Thoracic aorta (tissue), 2 donors: ENCODE measurements around the gene ABHD3. TPM values are rescaled to one million over a fixed set of nuclear protein-coding genes. Genes with fewer than 3 reads are reported as not detected.
A peak's percentile ranks its signal among the peaks of the same experiment; 100 is the strongest.
"Not testable (repeated sequence)": the region's sequence is repeated elsewhere in the genome, so short reads cannot be mapped to it uniquely, and the experiment has no call there.

Experiments
- ATAC-seq: fragments of 150-250 bp; one replicate; pipeline ENCODE4 v1.8.0; 2017; ENCODE audit warnings: low read depth; ENCODE audit not compliant: insufficient number of reproducible peaks, low FRiP score
- DNase-seq: peaks from one replicate; pipeline ENCODE4 v3.0.0-alpha.2; 2020; ENCODE audit warnings: low spot score
- H3K27ac ChIP-seq, 2 donors: fragments of 200-600 bp; sonication (generic); 1 replicate in 1 of 2; 2 replicates in 1 of 2; pipeline ENCODE4 v1.5.1; 2016; ENCODE audit warnings: mild to moderate bottlenecking in 2 of 2, moderate library complexity in 2 of 2
- H3K27me3 ChIP-seq: fragments of 200-600 bp; sonication (generic); replicated peaks from 2 replicates; pipeline ENCODE4 v1.6.0; 2016; ENCODE audit warnings: mild to moderate bottlenecking; ENCODE audit not compliant: insufficient read depth
- H3K36me3 ChIP-seq: fragments of 200-600 bp; sonication (generic); one replicate; pipeline ENCODE4 v1.5.1; 2016
- H3K4me1 ChIP-seq, 2 donors: fragments of 200-600 bp; sonication (generic); 1 replicate in 1 of 2; 2 replicates in 1 of 2; pipeline versions ENCODE4 v1.5.1 to v1.6.0; 2016; ENCODE audit warnings: low read depth in 2 of 2, mild to moderate bottlenecking in 1 of 2; ENCODE audit not compliant: control insufficient read depth in 1 of 2
- H3K4me3 ChIP-seq: fragments of 200-600 bp; sonication (generic); 2 replicates; pipeline ENCODE4 v1.5.1; 2016; ENCODE audit warnings: mild to moderate bottlenecking
- H3K9me3 ChIP-seq: fragments of 200-600 bp; sonication (generic); 2 replicates; pipeline ENCODE4 v1.5.1; 2016
- CTCF ChIP-seq: fragments of 200-600 bp; sonication (generic); IDR thresholded peaks from one replicate; pipeline ENCODE4 v1.5.1; 2019; ENCODE audit warnings: antibody characterized with exemption
- total RNA-seq, 2 donors: library from RNA; depleted of rRNA; stranded (reverse); fragments of >200 nt; gene quantifications; one replicate each; pipeline versions ENCODE4 v1.1.0 to v1.2.3, GENCODE V29; 2016

ABHD3 gene
- total RNA-seq, 2 donors from 2014 or later: 8.5 to 14.4 TPM

GRCh38 chr18:21678859-21679258 is 25.7 kb downstream of the ABHD3 start:
- ATAC-seq (no peak), DNase-seq (no peak)
- Histone ChIP-seq H3K4me3 (no peak overlapping the region), H3K27ac (no peak overlapping the region), H3K9me3 (no peaks in the 10 kb centered on the region), H3K36me3 (no peaks in the 10 kb centered on the region), H3K27me3 (no peaks in the 10 kb centered on the region), H3K4me1 (peaks cover 0 to 9% of the 10 kb centered on the region in 2 donors)
- no peak for TF ChIP-seq CTCF

DNA sequence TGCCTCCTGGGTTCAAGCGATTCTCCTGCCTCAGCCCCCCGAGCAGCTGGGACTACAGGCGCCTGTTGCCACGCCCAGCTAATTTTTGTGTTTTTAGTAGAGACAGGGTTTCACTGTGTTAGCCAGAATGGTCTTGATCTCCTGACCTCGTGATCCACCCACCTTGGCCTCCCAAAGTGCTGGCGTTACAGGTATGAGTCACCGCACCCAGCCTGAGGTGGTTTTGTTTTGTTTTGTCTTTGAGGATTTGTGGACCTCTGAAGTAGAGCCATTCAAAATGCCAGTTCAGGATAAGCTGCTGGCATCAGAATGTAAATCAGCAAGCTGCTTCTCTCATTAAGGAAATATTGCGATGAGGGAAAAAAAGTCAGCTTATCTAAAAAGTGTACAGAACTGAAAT is 29.2 kb downstream of the ABHD3 start:
- H3K27me3 ChIP-seq, H3K36me3 ChIP-seq, H3K27ac ChIP-seq, H3K9me3 ChIP-seq, ATAC-seq, DNase-seq, H3K4me3 ChIP-seq: not testable (repeated sequence)
- peaks cover 9 to 15% of the 10 kb centered on the region in 2 donors for H3K4me1 ChIP-seq

DNA sequence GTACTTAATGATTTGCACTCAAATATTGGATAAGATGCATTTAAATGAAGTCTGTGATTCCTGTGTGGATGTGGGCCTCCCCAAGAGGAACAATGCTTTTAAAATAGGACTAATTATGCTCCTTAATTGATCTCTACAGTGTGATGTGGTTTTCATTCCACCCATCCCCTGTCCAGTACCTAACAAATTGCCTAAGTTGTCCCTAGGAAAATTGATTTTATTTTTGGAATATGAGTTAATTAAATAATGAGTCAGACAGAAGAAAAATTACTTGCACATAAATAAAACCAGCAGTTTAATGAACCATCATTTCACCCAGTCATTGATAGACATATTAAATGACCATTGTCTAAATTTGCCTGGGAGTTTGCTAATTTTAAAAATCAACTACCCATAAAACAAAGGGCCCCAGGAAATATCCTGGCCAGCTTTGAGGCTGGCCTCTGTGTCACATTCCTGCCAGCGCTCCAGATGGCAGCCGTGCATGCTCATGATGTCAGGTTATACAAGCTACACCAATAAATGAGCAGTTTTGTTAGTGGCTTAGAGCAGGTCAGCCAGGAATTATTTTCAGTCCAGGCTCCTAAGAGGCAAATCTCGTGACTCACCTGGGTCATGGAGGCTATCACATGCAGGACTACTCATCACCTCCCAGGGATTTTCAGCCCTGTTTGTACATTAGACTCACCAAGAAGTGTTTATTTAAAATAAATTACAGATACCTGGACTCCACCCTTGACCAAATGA is 31.9 kb downstream of the ABHD3 start:
- peak; percentile 4 for DNase-seq
- peaks cover 9 to 15% of the 10 kb centered on the region in 2 donors for H3K4me1 ChIP-seq
- H3K4me3 ChIP-seq: no peak overlapping the region

GRCh38 chr18:21669736-21670285 is 34.8 kb downstream of the ABHD3 start:
- no peak for ATAC-seq
- peaks cover 9 to 15% of the 10 kb centered on the region in 2 donors for H3K4me1 ChIP-seq
- no peak for TF ChIP-seq CTCF
- no peaks in the 10 kb centered on the region for H3K27me3 ChIP-seq
- H3K4me3 ChIP-seq: no peak overlapping the region
- no peaks in the 10 kb centered on the region for H3K36me3 ChIP-seq
- DNase-seq: no peak
- no peaks in the 10 kb centered on the region for H3K9me3 ChIP-seq
- H3K27ac ChIP-seq: no peak overlapping the region

More for the DNA sequence above, 31.9 kb downstream of the ABHD3 start:
- peak; percentile 84 for ATAC-seq
- Histone ChIP-seq H3K27me3 (no peaks in the 10 kb centered on the region), H3K9me3 (no peaks in the 10 kb centered on the region), H3K27ac (peak overlapping the region; percentile 22 to 72), H3K36me3 (no peaks in the 10 kb centered on the region)
- no peak for TF ChIP-seq CTCF

DNA sequence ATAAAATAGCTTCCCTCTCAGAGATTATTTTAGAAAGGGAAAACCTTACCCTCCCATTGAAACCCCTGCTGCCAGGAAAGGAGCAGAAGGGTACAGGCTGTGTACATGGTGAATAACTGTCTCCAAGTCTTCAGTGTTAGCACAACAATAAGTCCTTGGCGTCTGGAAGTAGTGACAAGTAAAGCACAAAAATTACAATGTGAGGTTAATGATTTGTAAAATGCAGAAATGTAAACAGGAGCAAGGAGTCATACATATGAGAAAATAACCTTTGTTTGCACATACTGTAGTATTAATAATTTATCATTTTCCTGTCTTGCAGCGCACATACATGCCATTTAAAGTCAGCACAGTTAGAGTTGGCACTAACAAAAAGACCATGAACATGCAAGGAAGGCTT is 40.5 kb downstream of the ABHD3 start:
- Histone ChIP-seq H3K9me3 (no peaks in the 10 kb centered on the region), H3K36me3 (no peaks in the 10 kb centered on the region), H3K27ac (no peak overlapping the region), H3K4me1 (no peaks in the 10 kb centered on the region), H3K27me3 (no peaks in the 10 kb centered on the region), H3K4me3 (no peak overlapping the region)
- ATAC-seq (no peak), DNase-seq (no peak)
- TF ChIP-seq CTCF: no peak
